ENCODE data around the gene KIAA0232.

GRCh38 chr4:6851431-6851830 is 68.9 kb downstream of the KIAA0232 start:
- TF ChIP-seq TBL1XR1 (IDR thresholded peaks at IDR 0.05; ENCODE audit: low read length in 2 of 2) (no peak), ZBTB40 (IDR thresholded peaks at IDR 0.05) (no peak), ZBTB40 (CRISPR knock-in tag; IDR thresholded peaks at IDR 0.05) (no peak), SIX5 (IDR thresholded peaks at IDR 0.05; ENCODE audit: borderline replicate concordance in 1 of 2, insufficient read depth in 1 of 2, low read depth in 1 of 2, low read length in 2 of 2) (no peak), MAFK (IDR thresholded peaks at IDR 0.05; ENCODE audit: low read length) (no peak), ZNF184 (CRISPR knock-in tag; IDR thresholded peaks at IDR 0.05) (no peak)

Measured in K562 (cell line).